SK-N-SH (cell line): Measurements from ENCODE around the gene DCP2.

Experiments
- CTCF ChIP-seq: fragments of 200-600 bp; sonication (generic); IDR thresholded peaks from 2 replicates; pipeline ENCODE4 v1.6.1; 2017; ENCODE audit warnings: antibody characterized with exemption, mild to moderate bottlenecking, moderate library complexity
- REST ChIP-seq: IDR thresholded peaks from 2 replicates; pipeline ENCODE4 v1.6.1; 2012; ENCODE audit warnings: mild to moderate bottlenecking, low read depth, low read length, moderate library complexity
- YY1 ChIP-seq: IDR thresholded peaks from 2 replicates; pipeline ENCODE4 v1.4.0; 2012; ENCODE audit warnings: low read depth, mild to moderate bottlenecking

DNA sequence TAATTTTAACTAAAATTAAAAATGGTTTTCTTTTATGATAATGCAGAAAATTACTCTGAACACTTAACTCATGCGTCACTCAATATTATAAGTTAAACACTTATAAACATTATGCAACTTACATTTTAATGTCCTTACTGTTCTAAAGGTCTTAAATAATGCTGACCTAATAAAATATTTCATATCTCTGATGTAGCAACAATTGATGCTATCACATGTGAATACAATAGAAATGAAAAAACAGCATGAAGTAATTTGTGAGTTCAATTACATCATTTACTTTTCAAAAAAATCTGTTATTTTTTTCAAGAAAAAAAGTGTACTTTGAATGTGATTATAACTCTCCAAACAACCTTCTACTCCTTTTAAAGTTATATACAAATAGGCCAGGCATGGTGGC lies 28.1 kb upstream of the DCP2 start:
- TF ChIP-seq CTCF (no peak), YY1 (no peak), REST (no peak)
